Fibroblast of skin of left quadriceps (primary cell): Measurements from ENCODE around the gene BCAN.
A peak's percentile ranks its signal among the peaks of the same experiment; 100 is the strongest.

Source experiments
- DNase-seq, 2 experiments: peaks; one replicate each; pipeline ENCODE4 v3.0.0-alpha.2; 2013; ENCODE audit warnings: low read depth in 2 of 2

Gene BCAN

DNA sequence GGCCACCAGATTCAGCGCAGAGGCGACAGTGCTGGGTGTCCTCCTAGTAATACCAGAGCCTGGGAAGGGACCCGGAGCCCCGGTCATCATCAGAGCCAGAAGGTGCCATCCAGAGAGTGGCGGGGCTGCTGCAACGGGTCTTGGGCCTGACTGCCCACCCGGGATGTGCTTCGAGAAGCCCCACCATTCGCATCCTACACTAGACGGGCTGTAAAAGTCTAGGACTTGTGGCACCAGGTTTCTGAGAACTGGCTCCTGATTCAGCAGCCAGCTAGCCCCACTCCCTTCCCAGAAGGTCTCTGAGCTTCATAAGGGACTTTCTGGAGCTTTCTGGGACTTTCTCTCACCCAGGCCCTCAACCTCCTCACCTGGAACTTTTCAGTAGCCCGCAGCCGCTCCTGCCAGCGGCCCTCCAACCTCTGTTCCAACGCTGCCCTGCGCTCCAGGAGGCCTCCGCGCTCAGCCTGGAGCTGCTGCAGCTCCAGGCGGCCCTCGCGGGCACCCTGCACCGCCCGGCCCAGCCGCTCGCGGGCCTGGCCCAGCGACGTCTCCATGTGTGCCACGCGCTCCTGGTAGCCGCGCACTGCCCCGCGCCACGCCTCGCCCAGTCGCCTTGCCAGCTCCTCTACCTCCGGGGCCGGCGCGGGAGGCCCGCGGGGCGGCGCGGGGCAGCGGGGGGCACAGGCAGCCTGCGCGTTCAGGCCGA is 34.4 kb downstream of the BCAN start:
- DNase-seq: no peak

DNA sequence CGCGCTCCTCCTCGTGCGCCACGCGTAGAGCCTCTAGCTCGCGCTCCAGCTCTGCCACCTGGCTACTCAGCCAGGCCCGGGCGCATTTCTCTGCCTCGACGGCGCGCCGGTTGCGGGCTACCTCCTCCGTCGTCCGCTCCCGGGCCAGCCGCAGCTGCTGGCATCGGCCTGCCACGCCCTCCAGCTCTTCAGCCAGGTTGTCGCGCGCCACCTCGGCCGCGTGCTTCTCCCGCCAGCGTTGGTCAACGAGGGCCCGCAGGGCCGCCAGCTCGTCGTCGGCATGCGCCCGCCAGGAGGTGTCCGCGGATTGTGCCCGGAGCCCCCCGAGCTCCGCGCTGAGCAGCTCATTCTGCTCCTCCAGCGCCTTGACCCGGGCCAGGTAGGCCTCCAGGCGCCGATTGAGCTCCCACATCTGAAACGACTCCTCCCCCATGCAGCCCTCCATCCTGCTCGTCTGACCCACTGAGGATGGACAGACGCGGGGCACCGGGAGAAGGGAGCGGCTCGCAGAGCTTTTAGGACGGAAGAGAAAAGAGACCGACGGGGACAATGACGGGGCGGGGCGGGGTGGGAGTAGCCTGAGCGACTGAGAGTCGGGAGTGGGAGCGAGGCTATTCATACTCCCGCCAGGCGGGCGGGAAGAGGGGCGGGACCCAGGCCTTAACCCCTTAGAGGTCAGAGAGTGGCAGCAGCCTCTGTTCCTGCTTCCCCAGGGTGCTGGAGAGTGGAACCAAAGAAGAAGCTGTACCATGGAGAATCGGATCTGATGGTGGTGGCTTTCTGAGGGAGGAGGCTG is 35.1 kb downstream of the BCAN start, which contains the start of gene NES:
TSS of gene NES (minus strand) at position 588 of the 796 bp plus-strand sequence. CDS start at position 445, 143 bp downstream.
- no peak for DNase-seq

DNA sequence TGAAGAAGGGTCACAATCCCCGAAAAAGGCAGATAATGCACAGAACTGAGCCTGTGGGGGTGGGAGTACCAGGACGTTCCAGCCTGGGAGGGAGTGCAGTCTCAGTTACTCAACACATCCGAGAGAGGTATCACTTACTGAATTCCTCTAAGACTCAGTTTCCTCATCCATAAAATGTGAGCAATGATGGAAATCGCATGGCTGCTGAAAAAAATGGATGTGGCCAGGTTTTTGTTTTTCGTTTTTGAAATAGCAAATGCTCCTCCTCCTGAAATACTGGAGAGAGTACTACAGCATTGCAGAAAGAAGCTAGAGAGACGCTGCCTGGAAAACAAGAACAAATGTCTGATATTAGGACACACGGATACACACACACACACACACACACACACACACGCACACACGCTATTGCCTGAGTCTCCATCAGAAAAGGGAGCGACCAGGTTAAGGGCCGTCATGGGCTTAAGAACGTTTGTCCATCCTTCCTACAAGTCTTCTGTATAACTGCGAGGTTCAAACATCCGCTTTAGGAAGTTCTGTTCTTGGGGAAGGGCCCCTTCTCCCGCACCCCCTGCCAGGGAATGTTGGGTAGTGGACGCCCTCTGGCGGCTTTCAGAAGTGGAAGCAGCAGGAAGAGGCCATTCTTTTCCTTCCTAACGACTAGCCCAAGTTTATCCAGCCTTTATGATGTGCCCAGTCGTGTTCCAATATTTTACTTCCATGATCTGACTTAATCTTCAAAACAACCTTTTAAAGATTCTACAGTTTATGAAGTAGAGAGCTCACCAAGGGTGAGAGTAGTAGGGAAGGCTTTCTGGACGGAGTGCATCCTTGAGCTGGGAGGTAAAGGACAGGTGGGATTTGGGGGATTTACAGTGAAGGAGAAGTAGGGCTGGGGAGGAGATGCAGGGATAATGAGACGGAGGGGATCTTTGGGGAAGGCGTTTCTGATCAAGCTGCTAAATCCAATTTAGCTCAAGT is 36.0 kb downstream of the BCAN start:
- DNase-seq: peak in 1 of 2 experiments; percentile 62

DNA sequence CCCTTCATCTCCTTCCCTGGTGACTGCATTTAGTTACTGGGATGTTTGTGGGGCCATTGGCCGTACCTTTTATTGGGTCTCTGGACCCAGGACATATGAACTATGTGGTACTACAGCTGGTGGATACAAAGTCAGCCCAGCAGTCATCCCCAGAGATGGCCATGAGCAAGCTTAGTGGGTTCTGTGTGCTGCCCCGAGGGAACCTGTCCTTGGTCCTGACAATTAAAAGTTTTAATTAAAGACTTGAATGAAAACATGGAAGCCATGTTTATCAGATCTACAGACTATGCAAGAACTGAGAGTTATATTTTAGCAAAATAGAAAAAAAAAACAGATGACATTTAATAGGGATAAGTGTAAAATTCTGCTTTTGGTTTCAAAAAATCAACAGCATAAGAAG is 38.1 kb downstream of the BCAN start:
- DNase-seq: no peak

DNA sequence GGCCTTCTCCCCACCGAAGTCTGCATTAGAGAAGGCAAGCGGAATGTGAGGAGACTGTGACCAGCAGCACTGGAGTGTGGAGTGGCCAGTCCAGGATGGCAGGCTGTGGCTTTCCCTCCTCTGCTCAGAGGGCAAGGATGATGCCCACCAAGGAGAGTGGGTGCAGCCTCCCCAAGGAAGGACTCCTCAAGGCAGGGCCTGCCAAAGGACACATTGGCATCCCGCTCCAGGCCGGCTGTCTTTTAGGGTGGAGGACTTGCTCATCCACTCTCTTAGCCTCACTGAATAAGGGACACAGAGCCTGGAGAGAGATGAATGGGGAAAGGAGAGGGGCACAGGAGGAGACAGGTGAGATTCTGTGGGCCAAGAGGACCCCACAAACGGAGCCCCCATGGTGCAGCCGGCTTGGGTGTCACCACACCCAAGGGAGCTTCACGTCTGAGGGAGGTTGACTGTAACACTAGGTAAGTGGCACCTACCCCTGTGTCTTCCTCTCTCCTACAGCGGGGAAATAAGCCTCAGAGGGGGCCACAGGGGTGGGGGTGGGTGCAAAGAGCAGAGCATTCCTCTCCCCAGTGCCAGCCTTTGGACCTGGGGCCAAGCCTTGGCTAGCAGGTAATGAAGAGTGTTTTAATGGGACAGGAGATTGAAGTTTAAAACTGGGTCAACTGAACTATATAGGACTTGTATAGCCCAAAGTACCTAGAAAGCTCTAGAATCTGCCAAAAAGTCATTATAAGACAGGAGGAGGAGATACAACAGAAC is 39.5 kb downstream of the BCAN start:
- DNase-seq: no peak

DNA sequence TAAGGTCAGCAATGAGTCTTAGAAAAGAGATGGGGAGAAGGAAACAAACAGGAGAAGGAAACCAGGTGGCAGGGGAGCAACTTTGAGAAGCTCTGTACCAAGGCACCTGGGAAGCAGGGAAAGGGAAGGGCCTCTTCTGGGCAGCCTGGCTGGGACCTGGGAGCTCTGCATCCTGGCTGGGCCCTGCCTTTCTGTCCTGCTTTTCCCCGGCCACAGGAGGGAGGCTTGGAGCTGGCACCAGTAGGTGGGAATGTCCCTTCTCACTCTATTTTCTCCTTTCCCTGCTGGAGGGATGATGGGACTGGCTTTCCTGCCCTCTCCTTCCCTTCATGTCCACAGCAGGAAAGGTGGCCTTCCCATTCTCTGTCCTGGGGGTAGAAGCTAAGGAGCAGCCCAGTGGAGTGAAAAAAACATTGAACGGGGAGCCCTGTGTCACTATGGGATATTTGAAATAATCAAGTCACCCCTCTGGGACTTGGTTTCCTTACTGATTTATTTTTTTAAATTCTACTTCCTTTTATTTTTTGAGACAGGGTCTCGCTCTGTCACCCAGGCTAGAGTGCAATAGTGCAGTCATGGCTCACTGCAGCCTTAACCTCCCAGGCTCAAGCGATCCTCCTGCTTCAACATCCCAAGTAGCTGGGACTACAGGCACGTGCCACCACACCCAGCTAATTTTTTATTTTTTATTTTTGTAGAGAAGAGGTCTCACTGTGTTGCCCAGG is 40.4 kb downstream of the BCAN start:
- no peak for DNase-seq

DNA sequence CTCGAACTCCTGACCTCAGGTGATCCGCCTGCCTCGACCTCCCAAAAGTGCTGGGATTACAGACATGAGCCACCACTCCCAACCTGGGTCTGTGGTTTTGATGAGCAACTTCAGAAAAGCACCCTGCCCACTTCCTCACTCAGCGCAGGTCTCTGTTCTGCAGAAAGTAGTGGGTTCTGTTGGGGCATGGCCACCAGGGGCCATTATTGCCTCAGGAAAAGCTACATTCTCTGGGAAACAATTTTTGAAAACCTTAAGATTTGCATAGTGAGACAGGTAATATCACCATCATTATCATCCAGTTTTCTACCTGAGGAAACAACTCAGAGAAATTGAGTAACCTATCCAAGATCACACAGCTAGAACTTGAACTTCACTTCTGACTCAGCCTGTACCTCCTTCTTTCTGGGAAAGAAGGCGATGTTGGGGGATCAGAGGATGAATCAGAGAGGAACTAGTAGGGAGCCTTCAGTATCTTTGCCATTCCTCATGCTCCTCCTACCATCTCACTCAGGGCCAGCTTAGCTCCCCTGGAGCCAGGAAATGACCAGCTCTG is 42.4 kb downstream of the BCAN start:
- no peak for DNase-seq

DNA sequence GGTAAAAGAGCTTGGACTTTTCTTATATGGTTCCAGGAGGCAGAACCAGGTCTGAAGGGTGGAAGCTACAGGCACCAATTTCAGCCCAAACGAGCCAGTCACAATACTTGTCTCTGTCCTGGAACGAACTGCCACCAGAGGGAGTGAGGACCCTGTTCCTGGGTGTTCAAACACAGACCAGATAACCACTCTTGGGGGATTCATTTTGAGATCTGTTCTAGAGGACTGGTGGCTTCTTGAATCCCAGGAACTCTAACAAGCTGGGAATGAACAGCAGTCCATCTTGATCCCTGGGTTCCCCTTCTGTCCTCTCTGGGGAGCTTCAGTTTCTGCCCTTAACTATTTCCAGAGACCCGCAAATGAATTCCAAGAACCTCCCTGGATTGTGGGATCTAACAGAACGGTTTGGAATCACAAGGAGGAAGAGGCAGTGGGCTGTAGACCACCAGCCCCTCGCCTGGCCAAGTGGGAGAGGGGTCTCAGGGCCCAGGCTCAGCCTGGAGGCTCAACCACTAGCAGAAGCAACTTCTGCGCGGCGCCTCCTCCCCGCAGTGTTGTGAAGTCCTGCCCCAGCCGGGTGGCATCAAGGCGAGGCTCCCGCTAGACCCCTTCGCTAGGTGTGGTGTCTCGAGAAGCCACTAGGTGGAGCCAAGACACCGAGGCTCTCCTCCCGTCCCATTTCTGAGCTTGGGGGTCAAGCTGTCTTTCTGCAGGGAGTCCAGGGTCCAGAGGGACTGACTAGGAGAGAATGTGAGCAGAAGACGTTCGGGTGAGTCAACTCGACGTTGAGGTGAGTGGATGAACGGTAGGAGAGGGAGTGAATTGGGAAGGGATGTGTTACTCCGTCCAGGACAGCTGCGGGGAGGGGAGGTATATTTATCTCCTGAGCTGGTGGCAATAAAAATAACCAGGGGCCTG is 47.4 kb downstream of the BCAN start:
- peak; percentile 62 to 70 for DNase-seq

DNA sequence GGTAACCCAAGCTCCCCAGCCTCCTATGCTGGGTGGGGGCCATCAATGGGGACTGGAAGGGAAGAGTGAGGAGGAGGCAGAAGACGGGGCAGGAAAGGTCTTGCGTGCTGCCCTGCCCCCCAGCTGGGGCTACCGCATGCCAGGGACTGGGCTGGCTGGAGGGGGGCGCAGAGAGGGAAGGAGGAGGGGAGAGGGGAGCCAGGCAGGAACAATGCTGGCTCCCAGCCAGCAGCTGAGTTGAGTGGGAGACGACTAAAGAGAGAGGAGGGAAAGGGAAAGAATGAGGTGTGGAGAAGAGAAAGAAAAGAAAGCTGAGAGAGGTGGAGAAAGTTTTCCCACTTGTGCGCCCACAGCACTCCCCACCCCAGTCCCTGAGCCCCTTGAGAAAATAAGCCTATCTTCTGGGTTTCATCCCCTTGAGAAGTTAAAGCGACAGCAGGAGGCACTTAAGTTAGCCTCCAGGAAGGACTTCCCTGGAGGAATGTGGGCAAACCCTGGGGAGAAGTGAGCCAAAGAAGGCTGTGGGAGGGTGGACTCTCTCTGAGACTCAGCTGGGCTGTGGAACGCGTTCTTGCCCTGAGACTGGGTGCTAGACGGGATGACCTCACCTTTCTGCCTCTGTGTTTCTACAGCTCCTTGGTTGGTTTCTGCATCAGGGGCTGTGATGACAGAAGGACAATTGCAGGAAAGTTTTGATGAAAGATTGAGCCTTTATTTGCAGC is 48.2 kb downstream of the BCAN start:
- DNase-seq: no peak

DNA sequence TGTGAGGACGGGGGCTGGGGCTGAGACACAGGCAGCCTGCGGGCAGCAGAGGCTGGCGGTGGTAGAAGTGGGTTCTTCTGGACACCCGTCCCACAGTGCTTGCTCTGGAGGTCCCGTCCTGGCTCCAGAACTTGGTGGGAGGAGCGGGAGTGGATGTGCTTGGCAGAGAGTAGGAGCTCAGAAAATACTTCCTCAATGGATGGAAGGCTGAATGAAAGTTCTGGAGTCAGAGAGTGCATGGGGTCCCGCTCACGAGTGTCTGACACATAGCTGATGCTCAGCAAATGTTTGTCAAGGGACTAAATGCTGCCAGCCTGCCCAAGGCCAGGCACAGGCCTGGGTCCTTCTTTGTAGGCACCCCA is 48.7 kb downstream of the BCAN start:
- DNase-seq: no peak

DNA sequence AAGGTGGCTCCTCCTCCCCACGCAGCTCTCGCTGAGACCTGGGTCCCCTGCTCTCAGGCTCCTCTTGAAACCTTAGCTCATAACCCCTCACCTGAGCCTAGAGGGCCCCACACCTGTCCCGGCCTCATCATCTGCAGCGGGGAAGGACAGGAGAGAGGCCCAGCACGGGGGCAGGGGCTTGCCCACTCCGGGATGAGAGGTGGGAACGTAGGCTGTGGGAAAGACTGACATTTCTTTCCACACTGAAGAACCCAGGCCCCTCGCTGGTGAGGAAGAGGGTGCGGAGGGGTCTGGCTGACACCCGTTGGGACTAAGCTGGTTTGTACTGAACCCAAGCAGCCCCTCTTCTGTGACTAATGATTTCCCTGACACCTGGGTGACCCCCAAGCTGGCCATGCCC is 49.3 kb downstream of the BCAN start:
- DNase-seq: no peak

DNA sequence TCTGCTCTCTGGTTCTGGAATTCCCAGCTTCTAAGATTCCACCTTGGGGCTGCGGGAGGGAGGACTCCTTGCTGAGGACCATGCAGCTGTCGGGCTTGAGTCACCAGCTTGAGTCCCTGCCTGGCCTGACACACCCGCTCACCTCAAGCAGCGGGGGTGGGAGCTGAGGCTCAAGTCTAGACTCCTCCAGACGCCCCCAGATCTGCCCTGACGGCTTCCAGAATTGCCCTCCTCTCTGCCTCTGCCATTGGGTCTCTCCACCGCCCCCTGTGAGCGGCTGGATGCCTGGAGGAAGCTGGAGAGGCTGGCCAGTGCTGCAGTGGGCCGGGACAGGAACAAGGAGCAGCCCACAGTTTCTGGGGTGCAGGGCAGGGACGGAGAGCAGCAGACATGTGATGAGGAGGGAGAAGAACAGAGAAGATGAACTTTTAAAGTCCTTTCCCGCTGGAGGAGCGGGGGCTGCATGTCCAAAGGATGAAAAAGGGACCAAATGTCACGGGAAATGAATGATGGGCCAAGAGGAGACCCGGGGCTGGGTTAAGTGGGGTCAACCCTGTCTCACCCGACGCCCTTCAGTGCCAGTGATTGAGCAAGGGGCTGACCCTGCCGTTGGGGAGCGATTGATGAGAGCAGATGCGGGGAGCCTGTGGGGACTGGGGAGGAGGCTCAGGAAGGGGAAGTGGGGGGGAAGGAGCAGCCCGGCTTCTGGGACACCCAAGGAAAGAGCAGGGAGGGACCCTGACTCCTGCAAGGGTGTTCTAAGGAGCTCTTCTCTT is 49.9 kb downstream of the BCAN start:
- no peak for DNase-seq

DNA sequence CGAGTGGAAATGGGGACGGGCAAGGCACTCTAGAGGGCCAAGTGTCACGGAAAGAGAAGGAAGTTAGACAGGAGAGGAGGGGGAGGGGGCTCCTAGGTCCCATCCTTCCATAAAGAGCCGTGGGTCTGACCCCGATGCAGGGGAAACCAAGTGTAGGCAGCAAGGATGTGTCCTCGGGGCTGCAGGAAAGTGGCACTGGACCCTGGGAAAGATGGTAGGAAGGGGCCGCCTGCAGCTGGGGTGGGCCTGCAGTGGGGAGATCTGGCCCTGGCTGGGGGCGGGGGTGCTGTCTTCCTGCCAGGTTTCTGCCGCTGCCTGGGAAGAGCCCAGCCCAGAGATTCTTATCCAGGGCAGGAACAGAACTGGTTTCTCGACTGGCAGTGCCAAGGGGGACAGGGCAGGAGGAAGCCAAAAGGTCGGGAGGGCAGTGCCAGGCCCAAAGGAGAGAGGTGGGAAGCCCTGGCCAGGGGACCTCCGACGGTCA is 50.6 kb downstream of the BCAN start:
- DNase-seq: no peak

DNA sequence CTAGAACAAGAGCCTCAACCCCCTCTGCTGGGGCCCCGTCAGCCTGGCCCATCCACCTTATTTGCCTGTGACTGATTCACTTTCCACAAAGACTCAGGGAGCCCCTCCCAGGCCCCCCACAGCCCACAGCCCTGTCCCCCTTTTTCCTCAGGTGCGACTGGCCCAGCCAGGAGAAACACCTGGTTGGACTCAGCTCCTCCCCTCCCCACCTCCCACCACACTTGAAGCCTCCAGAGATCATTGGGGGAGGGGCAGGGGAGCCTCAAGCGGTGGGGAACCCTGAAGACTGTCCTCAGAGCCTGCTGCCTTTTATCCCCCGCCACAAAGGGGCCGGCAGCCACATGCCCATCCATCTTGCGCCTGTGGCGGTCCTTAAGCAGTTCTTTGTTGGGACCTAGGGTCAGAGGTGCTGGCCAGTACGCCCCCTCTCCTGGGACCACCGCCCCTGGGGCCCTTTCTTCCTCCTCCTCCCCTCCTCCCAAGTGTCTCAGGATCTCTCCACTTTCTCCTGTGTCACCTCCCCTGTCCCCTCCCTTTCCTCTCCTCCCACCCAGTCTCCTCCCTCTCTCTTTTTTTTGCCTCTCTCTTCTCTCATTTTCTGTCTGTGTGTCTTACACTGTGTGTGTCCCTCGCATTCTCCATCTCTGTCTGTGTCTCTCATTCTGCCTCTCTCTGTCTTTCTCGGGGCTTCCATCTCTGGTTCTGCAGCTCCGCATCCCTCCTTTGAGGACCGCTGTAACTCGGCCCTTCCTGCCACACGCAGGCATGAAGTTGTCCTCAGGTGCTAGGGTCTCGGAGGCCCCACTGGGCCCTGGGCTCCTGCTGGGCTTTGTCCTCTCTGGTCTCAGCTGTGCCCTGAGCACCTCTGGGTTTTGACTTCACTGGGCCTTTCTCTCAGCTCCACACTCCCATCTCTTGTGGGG is 51.3 kb downstream of the BCAN start:
- peak in 1 of 2 experiments; percentile 28 for DNase-seq

DNA sequence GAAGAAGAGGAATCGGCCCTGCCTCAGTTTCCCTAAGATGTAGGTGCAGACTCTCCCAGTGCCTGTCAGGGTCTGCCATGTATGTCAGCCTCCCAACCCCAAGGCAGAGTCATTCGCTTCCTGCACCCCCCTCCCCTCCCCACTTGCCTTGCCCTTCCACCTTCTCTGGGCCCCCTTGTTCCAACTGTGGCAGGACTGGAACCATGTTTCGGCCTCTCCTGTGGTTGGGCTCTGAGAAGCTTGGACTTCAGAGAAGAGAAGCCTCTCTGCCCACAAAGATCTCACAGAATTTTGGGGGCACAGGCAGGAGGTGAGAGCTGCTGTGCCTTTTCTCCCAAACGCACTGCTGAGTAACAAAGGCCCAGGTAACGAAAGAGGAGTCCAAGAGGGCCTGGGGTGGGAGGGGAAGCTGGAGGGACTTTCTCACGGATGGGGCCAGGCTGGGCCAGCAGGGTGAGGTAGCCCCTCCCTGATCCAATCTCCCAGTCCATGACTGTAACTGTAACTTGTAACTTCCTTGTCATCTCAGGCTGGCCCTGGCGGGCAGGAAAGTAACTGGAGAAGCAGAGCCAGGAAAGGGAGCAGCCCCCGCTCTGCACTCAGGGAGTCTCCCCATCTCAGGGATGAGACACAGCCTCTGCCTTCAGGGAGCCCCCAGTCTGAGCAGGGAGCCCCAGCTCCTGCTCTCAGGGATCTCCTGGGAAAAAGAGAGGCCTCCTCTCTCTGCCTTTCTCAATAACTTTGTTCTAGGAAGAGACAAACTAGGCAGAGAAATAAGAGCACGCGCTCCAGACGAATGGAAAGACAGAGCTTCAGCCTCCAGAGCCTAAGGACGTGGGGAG is 52.2 kb downstream of the BCAN start:
- DNase-seq: no peak

DNA sequence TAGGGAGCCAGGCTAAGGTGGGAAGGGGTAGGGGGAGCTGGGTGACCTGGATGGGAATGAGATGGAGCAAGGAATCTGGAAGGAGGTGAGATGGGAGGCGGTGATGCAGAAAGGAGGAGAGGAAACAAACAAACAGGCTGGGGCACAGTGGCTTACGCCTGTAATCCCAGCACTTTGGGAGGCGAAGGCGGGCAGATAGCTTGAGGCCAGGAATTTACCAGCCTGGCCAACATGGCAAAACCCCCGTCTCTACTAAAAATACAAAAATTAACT is 52.7 kb downstream of the BCAN start:
- DNase-seq: no peak
